Fibroblast of villous mesenchyme (primary cell): ENCODE results near the gene CALHM5. TPM values are rescaled to one million over a fixed set of nuclear protein-coding genes. Genes with fewer than 3 reads are reported as not detected.
"Not testable (repeated sequence)": the region's sequence is repeated elsewhere in the genome, so short reads cannot be mapped to it uniquely, and the experiment has no call there.

ENCODE experiments used
- DNase-seq: peaks from one replicate; pipeline ENCODE4 v3.0.0-alpha.2; 2010; ENCODE audit warnings: low read depth
- H3K4me3 ChIP-seq: 2 replicates; pipeline ENCODE4 v1.5.1; 2011; ENCODE audit warnings: low read depth, mild to moderate bottlenecking, low read length
- total RNA-seq: library from RNA; depleted of rRNA; stranded (reverse); fragments of >200 nt; gene quantifications from 2 replicates; pipeline ENCODE4 v1.2.3, GENCODE V29; 2012
- TF ChIP-seq, protein P1 (sequence below): IDR thresholded peaks from 2 replicates; pipeline ENCODE4 v1.5.1; 2012; ENCODE audit warnings: low read depth, mild to moderate bottlenecking, low read length; ENCODE audit not compliant: insufficient read depth

CALHM5 gene
- total RNA-seq, 1 donor: 4.7 TPM

DNA sequence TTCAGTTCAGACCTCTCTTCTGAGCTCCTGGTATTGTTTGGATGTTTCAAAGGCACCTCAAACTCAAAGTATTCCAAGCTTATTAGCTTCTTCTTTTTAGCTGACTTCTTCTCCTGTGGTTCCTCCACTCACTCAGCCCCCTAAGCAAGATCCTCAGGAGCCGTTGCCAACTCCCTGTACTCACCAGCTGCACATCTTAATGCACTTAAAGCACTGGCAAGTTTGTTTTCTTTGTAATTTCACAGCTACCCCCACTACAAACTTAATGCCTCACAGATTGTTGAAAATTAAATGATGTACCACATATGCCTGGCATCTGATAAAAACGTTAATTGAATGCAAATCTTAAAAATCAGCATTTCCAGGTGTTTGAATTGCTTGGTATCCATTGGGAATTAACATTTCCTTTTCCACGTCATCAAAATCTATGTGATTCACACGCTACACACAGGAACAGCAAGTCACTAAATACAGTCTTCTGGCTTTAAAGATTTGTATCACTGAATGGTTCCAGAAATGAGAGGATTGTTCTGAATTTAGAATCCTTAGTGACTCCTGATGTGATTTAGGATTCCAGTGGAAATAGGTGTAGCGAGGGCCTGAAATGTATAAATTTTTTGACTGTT is 25.8 kb upstream of the CALHM5 start:
- no peak overlapping the region for H3K4me3 ChIP-seq
- TF ChIP-seq, protein P1, sequence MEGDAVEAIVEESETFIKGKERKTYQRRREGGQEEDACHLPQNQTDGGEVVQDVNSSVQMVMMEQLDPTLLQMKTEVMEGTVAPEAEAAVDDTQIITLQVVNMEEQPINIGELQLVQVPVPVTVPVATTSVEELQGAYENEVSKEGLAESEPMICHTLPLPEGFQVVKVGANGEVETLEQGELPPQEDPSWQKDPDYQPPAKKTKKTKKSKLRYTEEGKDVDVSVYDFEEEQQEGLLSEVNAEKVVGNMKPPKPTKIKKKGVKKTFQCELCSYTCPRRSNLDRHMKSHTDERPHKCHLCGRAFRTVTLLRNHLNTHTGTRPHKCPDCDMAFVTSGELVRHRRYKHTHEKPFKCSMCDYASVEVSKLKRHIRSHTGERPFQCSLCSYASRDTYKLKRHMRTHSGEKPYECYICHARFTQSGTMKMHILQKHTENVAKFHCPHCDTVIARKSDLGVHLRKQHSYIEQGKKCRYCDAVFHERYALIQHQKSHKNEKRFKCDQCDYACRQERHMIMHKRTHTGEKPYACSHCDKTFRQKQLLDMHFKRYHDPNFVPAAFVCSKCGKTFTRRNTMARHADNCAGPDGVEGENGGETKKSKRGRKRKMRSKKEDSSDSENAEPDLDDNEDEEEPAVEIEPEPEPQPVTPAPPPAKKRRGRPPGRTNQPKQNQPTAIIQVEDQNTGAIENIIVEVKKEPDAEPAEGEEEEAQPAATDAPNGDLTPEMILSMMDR: no peak
- DNase-seq: no peak

DNA sequence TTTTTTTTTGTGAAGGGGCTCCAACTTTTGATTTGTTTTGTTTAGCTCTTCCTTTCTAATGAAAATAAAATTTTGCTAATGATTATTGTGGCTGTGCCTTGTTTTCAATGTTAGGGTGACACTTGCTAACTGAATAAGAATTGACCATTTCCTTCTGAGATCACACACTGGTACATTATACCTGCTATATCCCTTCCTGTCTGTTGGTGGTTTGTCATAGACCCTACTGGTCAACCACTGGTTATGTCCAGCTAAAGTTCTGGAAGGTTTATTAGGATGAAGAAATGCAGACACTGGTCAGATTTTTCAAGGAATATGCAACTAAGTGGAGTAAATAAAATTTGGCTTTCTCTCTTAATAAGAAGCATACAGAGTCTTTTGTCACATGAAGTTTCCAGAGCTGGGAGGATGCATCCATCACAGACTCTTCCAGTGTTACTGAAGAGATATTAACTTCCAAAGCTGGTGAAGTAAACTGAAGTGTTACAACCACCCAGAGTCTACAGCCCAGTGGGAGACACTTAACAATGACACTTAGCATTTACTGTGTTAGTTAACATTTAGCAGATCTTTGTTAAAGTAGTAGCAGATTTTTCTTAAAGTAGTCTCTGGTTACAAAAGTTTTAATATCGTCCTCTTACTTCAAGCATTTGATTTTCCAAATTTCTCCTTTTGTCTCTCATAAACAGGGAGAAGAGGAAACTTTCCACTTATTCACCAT is 19.7 kb upstream of the CALHM5 start:
- TF ChIP-seq, protein P1: no peak
- H3K4me3 ChIP-seq: no peak overlapping the region
- DNase-seq: no peak

- H3K4me3 ChIP-seq: no peak overlapping the region
- TF ChIP-seq, protein P1: no peak
- no peak for DNase-seq
Measured at GRCh38 chr6:116492331-116493067, 18.9 kb upstream of the CALHM5 start.

DNA sequence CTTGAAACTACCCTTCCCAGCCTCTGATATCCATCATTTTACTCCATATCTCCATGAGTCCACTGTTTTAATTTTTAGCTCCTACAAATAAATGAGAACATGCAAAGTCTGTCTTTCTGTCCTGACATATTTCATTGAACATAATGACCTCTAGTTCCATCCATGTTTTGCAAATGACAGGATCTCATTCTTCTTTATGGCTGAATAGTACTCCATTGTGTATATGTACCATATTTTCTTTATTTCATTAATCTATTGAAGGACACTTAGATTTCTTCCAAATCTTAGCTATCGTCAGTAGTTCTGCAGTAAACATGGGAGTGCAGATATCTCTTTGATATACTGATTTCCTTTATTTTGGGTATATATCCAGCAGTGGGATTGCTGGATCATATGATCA is 16.3 kb upstream of the CALHM5 start:
- DNase-seq, H3K4me3 ChIP-seq: not testable (repeated sequence)

DNA sequence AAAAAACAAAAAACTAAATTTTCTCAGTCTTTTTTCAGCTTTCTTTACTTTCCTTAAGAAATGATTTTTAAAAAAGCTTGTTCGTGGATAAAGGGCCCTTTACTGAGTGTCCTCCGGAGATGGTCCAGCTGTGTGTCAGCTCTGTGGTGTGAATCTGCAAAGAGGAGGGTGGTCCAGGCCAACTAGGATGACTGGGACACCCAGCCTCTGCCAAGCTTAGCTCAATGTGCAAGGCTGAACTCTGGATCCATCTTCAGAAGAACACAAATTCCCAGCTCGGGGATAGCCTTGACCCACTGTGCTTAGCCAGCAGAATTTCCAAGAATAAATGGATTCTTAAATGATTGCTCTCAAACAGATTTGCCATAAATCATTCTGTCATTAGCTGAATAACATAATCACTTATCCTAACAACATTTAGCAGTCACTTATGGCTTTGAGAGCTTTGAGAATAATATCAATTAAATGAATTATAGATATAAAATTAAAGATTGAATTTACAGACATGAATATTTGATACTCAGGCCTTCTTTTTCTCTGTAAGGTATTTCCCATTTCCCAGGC is 14.2 kb upstream of the CALHM5 start:
- no peak for DNase-seq
- TF ChIP-seq, protein P1: no peak
- no peak overlapping the region for H3K4me3 ChIP-seq

DNA sequence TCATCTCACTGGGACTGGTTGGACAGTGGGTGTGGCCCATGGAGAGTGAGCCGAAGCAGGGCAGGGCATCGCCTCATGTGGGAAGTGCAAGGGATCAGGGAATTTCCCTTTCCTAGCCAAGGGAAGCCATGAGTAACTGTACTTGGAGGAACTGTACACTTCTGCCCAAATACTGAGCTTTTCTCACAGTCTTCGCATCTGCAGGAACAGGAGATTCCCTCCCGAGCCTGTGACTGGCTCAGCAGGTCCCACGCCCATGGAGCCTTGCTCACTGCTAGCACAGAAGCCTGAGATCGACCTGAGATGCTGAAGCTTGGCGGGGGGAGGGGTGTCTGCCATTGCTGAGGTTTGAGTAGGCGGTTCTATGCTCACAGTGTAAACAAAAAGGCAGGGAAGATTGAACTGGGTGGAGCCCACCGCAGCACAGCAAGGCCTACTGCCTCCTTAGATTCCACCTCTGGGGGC is 10.4 kb upstream of the CALHM5 start:
- TF ChIP-seq, protein P1: no peak
- no peak overlapping the region for H3K4me3 ChIP-seq
- peak; percentile 6 for DNase-seq

DNA sequence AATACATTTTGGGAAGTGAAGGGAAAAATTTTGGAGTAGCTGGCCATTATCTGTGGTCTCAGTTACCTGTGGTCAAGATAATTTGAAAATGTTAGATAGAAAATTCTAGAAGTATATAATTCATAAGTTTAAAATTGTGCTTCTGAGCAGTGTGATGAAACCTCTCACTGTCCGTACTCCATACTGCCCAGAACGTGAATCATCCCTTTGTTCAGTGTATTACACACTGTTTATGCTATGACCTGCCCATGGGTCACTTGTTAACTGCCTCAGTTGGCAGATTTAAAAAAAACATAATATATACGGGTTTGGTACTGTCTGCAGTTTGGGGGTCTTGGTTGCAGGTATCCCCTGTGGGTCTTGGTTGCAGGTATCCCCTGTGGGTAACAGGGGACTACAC is 4.1 kb upstream of the CALHM5 start:
- no peak overlapping the region for H3K4me3 ChIP-seq
- TF ChIP-seq, protein P1: no peak
- no peak for DNase-seq
